Measurements from ENCODE around the gene STX18.

DNA sequence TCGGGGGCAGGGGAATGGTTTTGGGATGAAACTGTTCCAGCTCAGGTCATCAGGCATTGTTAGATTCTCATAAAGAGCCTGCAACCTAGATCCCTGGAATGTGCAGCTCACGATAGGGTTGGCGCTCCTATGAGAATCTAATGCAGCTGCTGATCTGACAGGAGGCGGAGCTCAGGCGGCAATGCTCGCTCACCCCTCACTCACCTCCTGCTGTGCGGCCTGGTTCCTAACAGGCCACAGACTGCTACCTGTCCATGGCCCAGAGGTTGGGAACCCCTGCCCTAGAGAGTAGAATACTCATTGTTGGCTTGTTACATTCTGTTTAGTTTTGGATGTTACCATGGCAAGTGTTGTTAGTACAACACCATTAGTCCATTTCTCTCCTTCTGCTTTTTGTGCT is 40.8 kb upstream of the STX18 start:
- TF ChIP-seq CBX5 (IDR thresholded peaks at IDR 0.05; ENCODE audit: low read depth) (no peak), ZZZ3 (IDR thresholded peaks at IDR 0.05; ENCODE audit: control insufficient read depth, insufficient read length, low read depth) (no peak), NRF1 (conservative IDR thresholded peaks at IDR 0.05; ENCODE audit: low read depth, low read length) (no peak), NFIC (IDR thresholded peaks at IDR 0.05; ENCODE audit: low read depth, low read length) (no peak), CHD2 (IDR thresholded peaks at IDR 0.05; ENCODE audit: borderline replicate concordance, low read depth, low read length) (no peak), NFYB (IDR thresholded peaks at IDR 0.05; ENCODE audit: insufficient read depth, low read depth, low read length) (no peak), EZH2 (IDR thresholded peaks at IDR 0.05; ENCODE audit: borderline replicate concordance, control insufficient read depth, low read depth, low read length) (no peak), POLR2A (IDR thresholded peaks at IDR 0.05; ENCODE audit: low read depth, low read length) (no peak)
- TF ChIP-seq, protein P1, sequence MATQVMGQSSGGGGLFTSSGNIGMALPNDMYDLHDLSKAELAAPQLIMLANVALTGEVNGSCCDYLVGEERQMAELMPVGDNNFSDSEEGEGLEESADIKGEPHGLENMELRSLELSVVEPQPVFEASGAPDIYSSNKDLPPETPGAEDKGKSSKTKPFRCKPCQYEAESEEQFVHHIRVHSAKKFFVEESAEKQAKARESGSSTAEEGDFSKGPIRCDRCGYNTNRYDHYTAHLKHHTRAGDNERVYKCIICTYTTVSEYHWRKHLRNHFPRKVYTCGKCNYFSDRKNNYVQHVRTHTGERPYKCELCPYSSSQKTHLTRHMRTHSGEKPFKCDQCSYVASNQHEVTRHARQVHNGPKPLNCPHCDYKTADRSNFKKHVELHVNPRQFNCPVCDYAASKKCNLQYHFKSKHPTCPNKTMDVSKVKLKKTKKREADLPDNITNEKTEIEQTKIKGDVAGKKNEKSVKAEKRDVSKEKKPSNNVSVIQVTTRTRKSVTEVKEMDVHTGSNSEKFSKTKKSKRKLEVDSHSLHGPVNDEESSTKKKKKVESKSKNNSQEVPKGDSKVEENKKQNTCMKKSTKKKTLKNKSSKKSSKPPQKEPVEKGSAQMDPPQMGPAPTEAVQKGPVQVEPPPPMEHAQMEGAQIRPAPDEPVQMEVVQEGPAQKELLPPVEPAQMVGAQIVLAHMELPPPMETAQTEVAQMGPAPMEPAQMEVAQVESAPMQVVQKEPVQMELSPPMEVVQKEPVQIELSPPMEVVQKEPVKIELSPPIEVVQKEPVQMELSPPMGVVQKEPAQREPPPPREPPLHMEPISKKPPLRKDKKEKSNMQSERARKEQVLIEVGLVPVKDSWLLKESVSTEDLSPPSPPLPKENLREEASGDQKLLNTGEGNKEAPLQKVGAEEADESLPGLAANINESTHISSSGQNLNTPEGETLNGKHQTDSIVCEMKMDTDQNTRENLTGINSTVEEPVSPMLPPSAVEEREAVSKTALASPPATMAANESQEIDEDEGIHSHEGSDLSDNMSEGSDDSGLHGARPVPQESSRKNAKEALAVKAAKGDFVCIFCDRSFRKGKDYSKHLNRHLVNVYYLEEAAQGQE (IDR thresholded peaks at IDR 0.05; ENCODE audit: low read depth, low read length): no peak
- TF ChIP-seq, protein P2, sequence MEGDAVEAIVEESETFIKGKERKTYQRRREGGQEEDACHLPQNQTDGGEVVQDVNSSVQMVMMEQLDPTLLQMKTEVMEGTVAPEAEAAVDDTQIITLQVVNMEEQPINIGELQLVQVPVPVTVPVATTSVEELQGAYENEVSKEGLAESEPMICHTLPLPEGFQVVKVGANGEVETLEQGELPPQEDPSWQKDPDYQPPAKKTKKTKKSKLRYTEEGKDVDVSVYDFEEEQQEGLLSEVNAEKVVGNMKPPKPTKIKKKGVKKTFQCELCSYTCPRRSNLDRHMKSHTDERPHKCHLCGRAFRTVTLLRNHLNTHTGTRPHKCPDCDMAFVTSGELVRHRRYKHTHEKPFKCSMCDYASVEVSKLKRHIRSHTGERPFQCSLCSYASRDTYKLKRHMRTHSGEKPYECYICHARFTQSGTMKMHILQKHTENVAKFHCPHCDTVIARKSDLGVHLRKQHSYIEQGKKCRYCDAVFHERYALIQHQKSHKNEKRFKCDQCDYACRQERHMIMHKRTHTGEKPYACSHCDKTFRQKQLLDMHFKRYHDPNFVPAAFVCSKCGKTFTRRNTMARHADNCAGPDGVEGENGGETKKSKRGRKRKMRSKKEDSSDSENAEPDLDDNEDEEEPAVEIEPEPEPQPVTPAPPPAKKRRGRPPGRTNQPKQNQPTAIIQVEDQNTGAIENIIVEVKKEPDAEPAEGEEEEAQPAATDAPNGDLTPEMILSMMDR (IDR thresholded peaks at IDR 0.05 in 2 of 3, conservative IDR thresholded peaks at IDR 0.05 in 1 of 3; ENCODE audit: control insufficient read depth in 2 of 3, extremely low read depth in 1 of 3, insufficient read depth in 1 of 3, low read depth in 3 of 3, low read length in 3 of 3): no peak
